Trophoblast cell (in vitro differentiated cells and primary cell): Measurements from ENCODE around the gene PFDN1.

ENCODE experiments used
- DNase-seq, 2 donors: peaks; one replicate each; pipeline ENCODE4 v3.0.0-alpha.2; 2016
- H2AFZ ChIP-seq: 2 replicates; pipeline ENCODE4 v1.6.1; 2013; ENCODE audit warnings: low read length, moderate library complexity, mild to moderate bottlenecking; ENCODE audit not compliant: insufficient read depth, poor library complexity
- H2AK5ac ChIP-seq: 2 replicates; pipeline ENCODE4 v1.6.1; 2013; ENCODE audit warnings: mild to moderate bottlenecking, low read length
- H2BK120ac ChIP-seq: 2 replicates; pipeline ENCODE4 v1.6.1; 2013; ENCODE audit warnings: low read length, mild to moderate bottlenecking, moderate library complexity; ENCODE audit not compliant: insufficient read depth, poor library complexity
- H2BK12ac ChIP-seq: 2 replicates; pipeline ENCODE4 v1.6.1; 2013; ENCODE audit warnings: mild to moderate bottlenecking, low read length, moderate library complexity
- H2BK5ac ChIP-seq: 2 replicates; pipeline ENCODE4 v1.6.1; 2013; ENCODE audit warnings: low read length, low read depth, moderate library complexity, mild to moderate bottlenecking; ENCODE audit not compliant: poor library complexity
- H3K14ac ChIP-seq: 2 replicates; pipeline ENCODE4 v1.6.1; 2013; ENCODE audit warnings: mild to moderate bottlenecking, low read length
- H3K18ac ChIP-seq: 2 replicates; pipeline ENCODE4 v1.6.1; 2013; ENCODE audit warnings: mild to moderate bottlenecking, low read length
- H3K23ac ChIP-seq: 2 replicates; pipeline ENCODE4 v1.6.1; 2013; ENCODE audit warnings: low read length
- H3K27ac ChIP-seq: 2 replicates; pipeline ENCODE4 v1.5.1; 2013; ENCODE audit warnings: low read depth, mild to moderate bottlenecking, inconsistent platforms, low read length, moderate library complexity
- H3K27me3 ChIP-seq: 2 replicates; pipeline ENCODE4 v1.6.1; 2013; ENCODE audit warnings: inconsistent platforms, mild to moderate bottlenecking, low read length, moderate library complexity; ENCODE audit not compliant: insufficient read depth
- H3K36me3 ChIP-seq, 2 experiments: 1 replicate in 1 of 2; 2 replicates in 1 of 2; pipeline ENCODE4 v1.6.1; 2013; ENCODE audit warnings: low read length in 2 of 2, mild to moderate bottlenecking in 2 of 2, moderate library complexity in 1 of 2; ENCODE audit not compliant: insufficient read depth in 2 of 2, control insufficient read depth in 1 of 2
- H3K4ac ChIP-seq: 2 replicates; pipeline ENCODE4 v1.6.1; 2013; ENCODE audit warnings: low read depth, mild to moderate bottlenecking, low read length, moderate library complexity
- H3K4me1 ChIP-seq, 2 experiments: 1 replicate in 1 of 2; 2 replicates in 1 of 2; pipeline ENCODE4 v1.6.1; 2013; ENCODE audit warnings: low read length in 2 of 2, mild to moderate bottlenecking in 2 of 2, moderate library complexity in 1 of 2; ENCODE audit not compliant: insufficient read depth in 2 of 2, control insufficient read depth in 1 of 2
- H3K4me2 ChIP-seq: 2 replicates; pipeline ENCODE4 v1.6.1; 2013; ENCODE audit warnings: inconsistent platforms, mild to moderate bottlenecking, low read length, moderate library complexity
- H3K4me3 ChIP-seq: 2 replicates; pipeline ENCODE4 v1.5.1; 2013; ENCODE audit warnings: mild to moderate bottlenecking, low read depth, low read length, inconsistent platforms
- H3K79me1 ChIP-seq: one replicate; pipeline ENCODE4 v1.6.1; 2013; ENCODE audit warnings: low read length
- H3K79me2 ChIP-seq: 2 replicates; pipeline ENCODE4 v1.6.1; 2013; ENCODE audit warnings: low read length, mild to moderate bottlenecking; ENCODE audit not compliant: control insufficient read depth, insufficient read depth, poor library complexity
- H3K9ac ChIP-seq: 2 replicates; pipeline ENCODE4 v1.6.1; 2013; ENCODE audit warnings: mild to moderate bottlenecking, low read length
- H3K9me3 ChIP-seq: 2 replicates; pipeline ENCODE4 v1.6.1; 2013; ENCODE audit warnings: low read depth, mild to moderate bottlenecking, control low read depth, inconsistent platforms, low read length; ENCODE audit not compliant: insufficient read depth
- H4K12ac ChIP-seq: 2 replicates; pipeline ENCODE4 v1.6.1; 2013; ENCODE audit warnings: low read depth, mild to moderate bottlenecking, low read length, moderate library complexity
- H4K8ac ChIP-seq: 2 replicates; pipeline ENCODE4 v1.6.1; 2013; ENCODE audit warnings: low read depth, mild to moderate bottlenecking, low read length, moderate library complexity
- H4K91ac ChIP-seq: one replicate; pipeline ENCODE4 v1.6.1; 2013; ENCODE audit warnings: low read depth, mild to moderate bottlenecking, low read length, moderate library complexity
- WGBS: extraction: QIAGEN DNeasy Blood & Tissue Kit; methylation state at CpG from one replicate; pipeline ENCODE4 v1.1.7; 2013; ENCODE audit warnings: missing lambda C conversion rate; ENCODE audit not compliant: insufficient read length, insufficient coverage; ENCODE audit errors: extremely low coverage; 5-methylcytosine and 5-hydroxymethylcytosine counted together

Gene PFDN1

DNA sequence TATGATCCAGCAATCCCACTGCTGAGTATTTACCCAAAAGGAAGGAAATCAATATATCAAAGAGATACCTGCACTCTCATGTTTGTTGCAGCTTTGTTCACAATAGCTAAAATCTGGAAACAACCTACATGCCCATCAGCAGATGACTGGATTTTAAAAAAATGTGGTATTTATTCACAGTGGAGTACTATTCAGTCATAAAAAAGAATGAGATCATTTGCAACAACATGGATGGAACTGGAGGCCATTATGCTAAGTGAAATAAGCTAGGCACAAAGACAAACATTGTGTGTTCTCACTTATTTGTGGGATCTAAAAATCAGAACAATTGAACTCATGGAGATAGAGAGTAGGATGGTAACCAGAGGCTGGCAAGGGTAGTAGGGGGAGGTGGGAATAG, 94.8 kb downstream of the PFDN1 start:
- no peak overlapping the region for H3K23ac ChIP-seq
- H3K18ac ChIP-seq = no peak overlapping the region
- no peaks in the 10 kb centered on the region for H3K27me3 ChIP-seq
- H2BK120ac ChIP-seq = no peak overlapping the region
- no peak overlapping the region for H2BK12ac ChIP-seq
- H4K12ac ChIP-seq = no peak overlapping the region
- H3K4me2 ChIP-seq = no peak overlapping the region
- no peak overlapping the region for H2AFZ ChIP-seq
- no peaks in the 10 kb centered on the region for H3K4me1 ChIP-seq
- H3K14ac ChIP-seq = no peak overlapping the region
- H3K79me1 ChIP-seq = no peaks in the 10 kb centered on the region
- H3K9me3 ChIP-seq = no peaks in the 10 kb centered on the region
- H3K36me3 ChIP-seq = no peaks in the 10 kb centered on the region
- no peaks in the 10 kb centered on the region for H3K79me2 ChIP-seq
- no peak overlapping the region for H3K4ac ChIP-seq
- H2BK5ac ChIP-seq = no peak overlapping the region
- no peak for DNase-seq
- H4K8ac ChIP-seq = no peak overlapping the region
- no peak overlapping the region for H4K91ac ChIP-seq
- no peak overlapping the region for H2AK5ac ChIP-seq
- no peak overlapping the region for H3K27ac ChIP-seq
- no peak overlapping the region for H3K9ac ChIP-seq
- no peak overlapping the region for H3K4me3 ChIP-seq

DNA sequence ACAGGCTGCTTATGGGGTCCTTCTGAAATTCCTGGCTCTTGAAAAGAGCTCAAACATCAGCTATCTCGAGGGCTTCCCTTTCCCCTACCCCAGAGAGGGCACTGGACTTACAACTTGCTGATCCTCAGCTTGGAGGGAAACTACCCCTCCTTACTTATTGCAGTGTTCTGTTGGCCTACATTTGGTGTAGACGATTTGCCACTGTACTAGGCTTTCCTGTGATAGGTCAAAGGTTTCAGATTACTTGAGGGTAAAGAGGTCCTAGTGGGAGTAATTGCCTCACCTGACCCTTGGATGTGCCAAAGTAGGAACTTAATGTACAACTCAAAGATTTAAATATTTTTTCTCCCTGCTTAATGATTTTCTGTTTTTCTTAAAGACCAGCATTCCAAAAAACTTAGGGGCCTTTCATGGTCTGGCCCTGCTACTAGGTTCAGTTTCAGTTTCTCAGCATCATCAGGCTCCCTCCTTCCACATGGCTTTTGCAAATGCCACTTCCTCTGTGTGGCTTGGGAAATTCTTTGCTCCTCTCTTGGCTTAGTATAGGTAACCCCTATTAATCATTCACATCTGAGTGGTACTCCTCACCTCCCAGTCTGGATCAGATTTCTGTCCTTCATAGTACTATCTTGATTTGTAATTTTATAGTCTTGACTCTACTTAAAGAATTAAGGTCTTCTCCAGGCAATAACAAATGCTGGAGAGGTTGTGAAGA, 95.5 kb downstream of the PFDN1 start:
- Histone ChIP-seq H3K4ac (no peak overlapping the region), H3K9ac (no peak overlapping the region), H3K27me3 (no peaks in the 10 kb centered on the region)

DNA sequence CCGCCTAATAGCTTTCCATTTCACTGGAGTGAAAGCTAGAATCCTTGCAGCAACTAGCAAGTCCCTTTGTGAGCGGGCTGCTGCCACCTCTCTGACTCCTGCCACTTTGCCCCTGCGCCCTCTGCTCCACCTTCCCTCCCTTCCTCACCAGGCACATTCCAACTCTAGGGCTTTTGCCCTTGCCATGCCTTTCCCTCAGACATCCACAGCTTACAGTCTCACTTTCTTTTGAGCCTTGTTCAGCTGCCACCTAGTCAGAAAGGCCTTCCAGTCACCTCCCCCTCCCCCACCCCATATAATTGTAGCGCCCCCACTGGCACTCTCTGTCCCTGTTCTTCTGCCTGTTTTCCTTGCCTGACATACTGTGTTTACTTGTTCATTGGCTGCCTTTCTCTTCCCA, 96.9 kb downstream of the PFDN1 start:
- WGBS = no CpG with 5 or more reads among the region's 4 CpGs
- Histone ChIP-seq H3K9me3 (no peaks in the 10 kb centered on the region), H2BK120ac (no peak overlapping the region)

More for the DNA sequence above, 95.5 kb downstream of the PFDN1 start:
- Histone ChIP-seq H3K18ac (no peak overlapping the region), H4K91ac (no peak overlapping the region), H3K36me3 (no peaks in the 10 kb centered on the region), H3K79me2 (no peaks in the 10 kb centered on the region), H3K23ac (no peak overlapping the region), H2AK5ac (no peak overlapping the region), H3K14ac (no peak overlapping the region), H3K4me2 (no peak overlapping the region), H4K8ac (no peak overlapping the region), H3K79me1 (no peaks in the 10 kb centered on the region), H3K27ac (no peak overlapping the region), H2BK120ac (no peak overlapping the region), H2AFZ (no peak overlapping the region), H2BK5ac (no peak overlapping the region), H2BK12ac (no peak overlapping the region), H3K4me3 (no peak overlapping the region), H3K4me1 (no peaks in the 10 kb centered on the region), H3K9me3 (no peaks in the 10 kb centered on the region), H4K12ac (no peak overlapping the region)
- WGBS = no CpG with 5 or more reads among the region's 2 CpGs
- no peak for DNase-seq

DNA sequence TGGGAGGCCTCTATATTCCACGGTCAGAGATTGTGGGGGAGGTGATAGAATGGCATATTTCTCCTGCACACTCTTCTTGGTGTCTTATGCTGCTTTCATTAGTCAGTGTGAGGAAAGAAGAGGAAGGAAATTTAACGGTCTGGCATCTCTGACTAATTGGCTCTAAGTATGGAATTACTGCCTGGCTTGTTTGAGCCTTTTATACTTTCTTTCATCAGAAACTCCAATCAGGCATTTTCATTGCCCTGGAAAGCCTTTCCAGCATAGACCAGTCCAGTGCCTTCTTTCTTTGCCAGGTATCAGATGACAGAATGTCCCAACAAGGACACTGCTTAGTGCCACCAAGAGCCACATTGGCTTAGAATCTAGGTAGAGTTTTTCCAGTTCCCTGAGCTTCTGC, 97.7 kb downstream of the PFDN1 start:
- no peak for DNase-seq
- no peak overlapping the region for H2BK120ac ChIP-seq
- H2AFZ ChIP-seq = no peak overlapping the region
- H3K9ac ChIP-seq = no peak overlapping the region
- no peak overlapping the region for H4K91ac ChIP-seq
- H2BK12ac ChIP-seq = no peak overlapping the region
- no peaks in the 10 kb centered on the region for H3K9me3 ChIP-seq
- H3K14ac ChIP-seq = no peak overlapping the region
- no peaks in the 10 kb centered on the region for H3K27me3 ChIP-seq
- H3K79me1 ChIP-seq = no peaks in the 10 kb centered on the region
- H3K27ac ChIP-seq = no peak overlapping the region
- H4K12ac ChIP-seq = no peak overlapping the region
- no peaks in the 10 kb centered on the region for H3K4me1 ChIP-seq
- no peak overlapping the region for H2AK5ac ChIP-seq
- no peak overlapping the region for H3K4me3 ChIP-seq
- H3K79me2 ChIP-seq = no peaks in the 10 kb centered on the region
- H3K4ac ChIP-seq = no peak overlapping the region
- no peak overlapping the region for H3K23ac ChIP-seq
- WGBS = no CpG with 5 or more reads among the region's 2 CpGs
- H4K8ac ChIP-seq = no peak overlapping the region
- no peaks in the 10 kb centered on the region for H3K36me3 ChIP-seq
- H3K4me2 ChIP-seq = no peak overlapping the region
- H2BK5ac ChIP-seq = no peak overlapping the region
- no peak overlapping the region for H3K18ac ChIP-seq

More for the DNA sequence above, 96.9 kb downstream of the PFDN1 start:
- Histone ChIP-seq H3K9ac (no peak overlapping the region), H3K27me3 (no peaks in the 10 kb centered on the region), H2AFZ (no peak overlapping the region), H3K79me2 (no peaks in the 10 kb centered on the region), H4K12ac (no peak overlapping the region), H2AK5ac (no peak overlapping the region), H3K4me3 (no peak overlapping the region), H3K23ac (no peak overlapping the region), H2BK5ac (no peak overlapping the region), H4K8ac (peak overlapping the region; percentile 50), H3K14ac (no peak overlapping the region), H3K79me1 (no peaks in the 10 kb centered on the region), H3K36me3 (no peaks in the 10 kb centered on the region), H3K18ac (no peak overlapping the region), H3K4me1 (no peaks in the 10 kb centered on the region), H2BK12ac (no peak overlapping the region), H4K91ac (no peak overlapping the region), H3K4ac (no peak overlapping the region), H3K27ac (no peak overlapping the region), H3K4me2 (no peak overlapping the region)
- no peak for DNase-seq
